Activated CD8-positive, alpha-beta T cell treated with anti-CD3 and anti-CD28 coated beads for 36 hours (primary cell): ENCODE results near the gene FBRSL1. TPM values are rescaled to one million over a fixed set of nuclear protein-coding genes. Genes with fewer than 3 reads are reported as not detected.

ENCODE experiments used
- ATAC-seq: fragments of 200-7000 bp; cut with Tn5 transposase; one replicate; pipeline ENCODE4 v1.10.0; 2021; ENCODE audit warnings: mild to moderate bottlenecking, moderate library complexity
- CTCF ChIA-PET: fragments of 350-600 bp; sonication (Branson Sonifier 250); formaldehyde crosslinking; loops from one replicate; lab custom pipeline; 2021; ENCODE audit warnings: antibody characterized with exemption; lab: Charles Lee
- POLR2A ChIA-PET: fragments of 350-600 bp; sonication (Branson Sonifier 250); formaldehyde crosslinking; loops from one replicate; lab custom pipeline; 2021; ENCODE audit warnings: antibody characterized with exemption; lab: Charles Lee
- DNase-seq: peaks from one replicate; pipeline ENCODE4 v3.0.0-alpha.2; 2020
- H3K27ac Mint-ChIP-seq: one replicate; pipeline ENCODE4 v1.8.0; 2021; ENCODE audit warnings: mild to moderate bottlenecking, mixed read lengths
- H3K27me3 Mint-ChIP-seq: one replicate; pipeline ENCODE4 v1.8.0; 2021; ENCODE audit warnings: mixed read lengths
- H3K36me3 Mint-ChIP-seq: one replicate; pipeline ENCODE4 v1.8.0; 2021; ENCODE audit warnings: low read depth, mixed read lengths
- H3K4me1 Mint-ChIP-seq: one replicate; pipeline ENCODE4 v1.8.0; 2021; ENCODE audit warnings: low read depth, mixed read lengths
- H3K4me3 Mint-ChIP-seq: one replicate; pipeline ENCODE4 v1.8.0; 2021; ENCODE audit warnings: mild to moderate bottlenecking, moderate library complexity, mixed read lengths
- H3K9me3 Mint-ChIP-seq: one replicate; pipeline ENCODE4 v1.8.0; 2021; ENCODE audit warnings: mixed read lengths
- intact Hi-C: fragments of 100-400 bp; cut with micrococcal nuclease; formaldehyde crosslinking; loops from one replicate; pipeline ENCODE4 v1.10.0; 2022
- total RNA-seq, 2 experiments: library from RNA; stranded (reverse); gene quantifications; one replicate each; pipeline ENCODE4 v1.2.3, GENCODE V29; 2021
- TF ChIP-seq, protein P1 (sequence below): fragments of 200-600 bp; IDR thresholded peaks from one replicate; pipeline ENCODE4 v1.8.0; 2022; ENCODE audit warnings: antibody characterized with exemption, mild to moderate bottlenecking

The FBRSL1 gene
- total RNA-seq, 2 experiments from 2014 or later: 41.4 to 48.1 TPM

DNA sequence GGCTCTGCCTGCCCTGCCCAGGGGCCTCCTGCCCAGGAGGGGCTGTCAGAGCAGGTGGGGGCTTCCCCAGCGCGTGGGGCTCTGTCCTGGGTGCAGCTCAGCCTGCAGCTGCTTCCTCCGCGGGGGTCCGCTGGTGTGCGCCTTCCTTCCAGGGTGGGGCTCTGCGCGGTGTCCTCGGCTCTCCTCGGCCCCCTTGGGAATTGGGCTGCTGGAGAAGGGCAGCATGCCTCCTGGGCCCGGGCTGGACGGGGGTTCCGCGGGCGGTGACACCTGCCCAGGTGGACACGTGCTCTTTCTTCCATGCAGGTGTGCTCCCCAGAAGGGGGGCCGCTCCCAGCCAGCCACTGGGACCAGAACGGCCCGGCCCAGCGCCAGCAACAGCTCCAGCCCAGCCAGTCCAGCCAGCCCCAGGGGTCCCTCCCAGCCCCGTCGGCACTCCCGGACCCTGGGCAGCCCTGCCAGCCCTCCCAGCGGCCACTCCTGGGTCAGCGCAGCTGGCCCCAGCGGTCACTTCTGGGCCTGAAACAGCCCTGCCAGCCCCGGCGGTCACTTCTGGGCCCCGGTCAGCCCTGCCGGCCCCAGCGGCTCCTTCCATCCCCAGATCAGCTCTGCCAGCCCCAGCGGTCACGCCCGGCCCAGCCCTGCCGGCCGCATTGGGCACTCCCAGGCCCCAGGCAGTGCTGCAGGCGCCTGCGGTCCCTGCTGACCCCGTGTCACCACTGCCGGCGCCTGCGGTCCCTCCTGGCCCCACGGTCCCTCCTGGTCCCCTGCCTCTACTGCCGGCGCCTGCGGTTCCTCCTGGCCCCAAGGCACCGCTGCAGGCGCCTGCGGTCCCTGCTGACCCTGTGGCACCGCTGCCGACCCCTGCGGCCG is 19.1 kb downstream of the FBRSL1 start:
- TF ChIP-seq, protein P1, sequence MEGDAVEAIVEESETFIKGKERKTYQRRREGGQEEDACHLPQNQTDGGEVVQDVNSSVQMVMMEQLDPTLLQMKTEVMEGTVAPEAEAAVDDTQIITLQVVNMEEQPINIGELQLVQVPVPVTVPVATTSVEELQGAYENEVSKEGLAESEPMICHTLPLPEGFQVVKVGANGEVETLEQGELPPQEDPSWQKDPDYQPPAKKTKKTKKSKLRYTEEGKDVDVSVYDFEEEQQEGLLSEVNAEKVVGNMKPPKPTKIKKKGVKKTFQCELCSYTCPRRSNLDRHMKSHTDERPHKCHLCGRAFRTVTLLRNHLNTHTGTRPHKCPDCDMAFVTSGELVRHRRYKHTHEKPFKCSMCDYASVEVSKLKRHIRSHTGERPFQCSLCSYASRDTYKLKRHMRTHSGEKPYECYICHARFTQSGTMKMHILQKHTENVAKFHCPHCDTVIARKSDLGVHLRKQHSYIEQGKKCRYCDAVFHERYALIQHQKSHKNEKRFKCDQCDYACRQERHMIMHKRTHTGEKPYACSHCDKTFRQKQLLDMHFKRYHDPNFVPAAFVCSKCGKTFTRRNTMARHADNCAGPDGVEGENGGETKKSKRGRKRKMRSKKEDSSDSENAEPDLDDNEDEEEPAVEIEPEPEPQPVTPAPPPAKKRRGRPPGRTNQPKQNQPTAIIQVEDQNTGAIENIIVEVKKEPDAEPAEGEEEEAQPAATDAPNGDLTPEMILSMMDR: no peak
- no peak for ATAC-seq
- intact Hi-C loops: no loop called here
- Mint-ChIP-seq H3K9me3 (no peaks in the 10 kb centered on the region), H3K36me3 (no peaks in the 10 kb centered on the region), H3K27me3 (no peaks in the 10 kb centered on the region), H3K4me3 (no peak overlapping the region), H3K27ac (no peak overlapping the region), H3K4me1 (peaks cover 29% of the 10 kb centered on the region)
- POLR2A ChIA-PET: no interaction called here
- CTCF ChIA-PET: no interaction called here
- DNase-seq: no peak

- DNase-seq (no peak), ATAC-seq (no peak)
- H3K27me3 Mint-ChIP-seq: no peaks in the 10 kb centered on the region
- H3K36me3 Mint-ChIP-seq: peaks cover 3% of the 10 kb centered on the region
- CTCF ChIA-PET: no interaction called here
- H3K9me3 Mint-ChIP-seq: no peaks in the 10 kb centered on the region
- H3K4me1 Mint-ChIP-seq: peaks cover 21% of the 10 kb centered on the region
- no peak overlapping the region for H3K27ac Mint-ChIP-seq
- POLR2A ChIA-PET: no interaction called here
- no peak overlapping the region for H3K4me3 Mint-ChIP-seq
- TF ChIP-seq, protein P1: no peak
- intact Hi-C loops: no loop called here
These were observed 20.3 kb downstream of the FBRSL1 start for GRCh38 chr12:132510111-132510724.

DNA sequence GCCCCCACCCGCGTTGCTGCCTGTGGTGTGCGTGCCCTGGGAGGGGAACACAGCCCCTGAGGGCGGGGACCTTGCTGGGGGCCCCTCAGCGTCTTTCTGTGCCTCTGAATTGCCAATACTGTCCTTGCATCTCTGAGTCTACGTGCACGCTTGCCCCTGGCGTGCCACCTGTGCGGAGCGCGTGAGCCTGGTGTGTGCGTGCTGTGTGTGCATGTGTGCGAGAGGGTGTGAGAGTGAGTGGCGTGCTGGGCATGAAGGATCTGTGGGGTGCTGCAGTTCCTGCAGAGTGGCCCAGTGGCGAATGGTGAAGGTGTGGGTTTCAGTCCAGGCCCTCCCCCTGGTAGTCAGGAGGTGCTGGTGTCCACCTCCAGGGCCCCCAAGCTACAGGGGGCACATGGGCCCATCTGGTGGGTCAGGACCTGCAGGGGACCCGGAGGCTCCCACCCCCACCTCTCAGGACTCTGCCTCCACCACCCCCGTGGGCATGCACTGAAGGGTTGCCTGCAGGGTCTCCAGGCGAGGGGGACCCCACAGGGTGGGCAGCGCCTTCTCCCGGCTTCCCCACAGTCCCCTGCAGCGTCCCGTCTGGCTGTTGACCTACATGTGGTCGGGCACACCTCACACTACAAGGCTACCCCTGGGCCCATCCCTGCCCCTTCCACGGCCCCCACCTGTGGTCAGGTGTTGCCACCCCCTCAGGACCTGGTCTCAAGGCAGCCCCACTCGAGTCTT is 21.0 kb downstream of the FBRSL1 start:
- intact Hi-C loops: no loop called here
- H3K4me1 Mint-ChIP-seq: peaks cover 14% of the 10 kb centered on the region
- H3K27me3 Mint-ChIP-seq: no peaks in the 10 kb centered on the region
- POLR2A ChIA-PET: no interaction called here
- CTCF ChIA-PET: no interaction called here
- no peak overlapping the region for H3K4me3 Mint-ChIP-seq
- DNase-seq (no peak), ATAC-seq (no peak)
- H3K36me3 Mint-ChIP-seq: peaks cover 7% of the 10 kb centered on the region
- H3K27ac Mint-ChIP-seq: no peak overlapping the region
- no peaks in the 10 kb centered on the region for H3K9me3 Mint-ChIP-seq
- TF ChIP-seq, protein P1: no peak

DNA sequence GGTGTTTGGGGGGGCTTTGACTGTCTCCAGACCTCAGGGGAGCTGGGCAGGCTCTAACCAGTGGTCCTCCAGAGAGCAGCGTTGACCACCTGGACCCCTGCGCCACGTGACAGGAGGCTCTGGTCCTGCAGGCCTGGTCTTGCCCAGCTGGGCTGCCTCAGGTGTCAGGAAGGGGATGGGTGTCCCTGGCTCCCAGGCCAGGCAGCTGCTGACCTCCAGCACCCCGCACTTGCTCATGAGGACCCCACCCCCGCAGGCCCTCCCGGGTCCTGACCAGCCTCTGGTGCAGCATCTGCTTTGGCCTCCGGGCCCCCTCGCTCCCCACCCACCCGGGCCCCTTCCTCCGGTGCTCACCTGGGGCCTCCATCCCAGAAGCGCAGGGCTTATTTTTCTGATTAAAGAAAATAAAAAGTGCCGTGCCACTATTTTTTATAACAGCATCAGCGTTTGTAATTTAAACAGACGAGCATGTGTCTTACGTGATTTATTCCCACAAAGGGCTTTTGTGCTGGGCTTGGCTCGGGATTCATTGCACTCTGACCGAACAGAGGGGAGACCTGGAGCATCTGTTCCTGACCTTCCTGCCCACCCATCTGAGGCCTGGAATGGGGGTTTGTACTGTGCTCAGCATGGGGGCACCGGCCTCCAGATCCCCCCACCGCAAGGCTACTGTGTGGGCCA is 21.7 kb downstream of the FBRSL1 start:
- CTCF ChIA-PET: no interaction called here
- Mint-ChIP-seq H3K4me3 (no peak overlapping the region), H3K4me1 (peaks cover 7% of the 10 kb centered on the region), H3K36me3 (peaks cover 9% of the 10 kb centered on the region), H3K27ac (no peak overlapping the region), H3K27me3 (no peaks in the 10 kb centered on the region), H3K9me3 (no peaks in the 10 kb centered on the region)
- TF ChIP-seq, protein P1: no peak
- POLR2A ChIA-PET: no interaction called here
- DNase-seq (no peak), ATAC-seq (no peak)
- intact Hi-C loops: no loop called here
